GM12873 (cell line): ENCODE measurements around the gene PNLIPRP1.

ENCODE experiments used
- CTCF ChIP-seq: IDR thresholded peaks from 2 replicates; pipeline ENCODE4 v1.5.1; 2012; ENCODE audit warnings: low read depth, mild to moderate bottlenecking, moderate library complexity, low read length, control low read depth; ENCODE audit not compliant: insufficient read depth; ENCODE audit errors: missing control alignments

PNLIPRP1 gene

GRCh38 chr10:116590590-116591444, at the start of gene PNLIPRP1:
TSS of gene PNLIPRP1 (plus strand) at chr10:116590959. CDS start at chr10:116591130, 171 bp downstream.
- TF ChIP-seq CTCF: no peak

DNA sequence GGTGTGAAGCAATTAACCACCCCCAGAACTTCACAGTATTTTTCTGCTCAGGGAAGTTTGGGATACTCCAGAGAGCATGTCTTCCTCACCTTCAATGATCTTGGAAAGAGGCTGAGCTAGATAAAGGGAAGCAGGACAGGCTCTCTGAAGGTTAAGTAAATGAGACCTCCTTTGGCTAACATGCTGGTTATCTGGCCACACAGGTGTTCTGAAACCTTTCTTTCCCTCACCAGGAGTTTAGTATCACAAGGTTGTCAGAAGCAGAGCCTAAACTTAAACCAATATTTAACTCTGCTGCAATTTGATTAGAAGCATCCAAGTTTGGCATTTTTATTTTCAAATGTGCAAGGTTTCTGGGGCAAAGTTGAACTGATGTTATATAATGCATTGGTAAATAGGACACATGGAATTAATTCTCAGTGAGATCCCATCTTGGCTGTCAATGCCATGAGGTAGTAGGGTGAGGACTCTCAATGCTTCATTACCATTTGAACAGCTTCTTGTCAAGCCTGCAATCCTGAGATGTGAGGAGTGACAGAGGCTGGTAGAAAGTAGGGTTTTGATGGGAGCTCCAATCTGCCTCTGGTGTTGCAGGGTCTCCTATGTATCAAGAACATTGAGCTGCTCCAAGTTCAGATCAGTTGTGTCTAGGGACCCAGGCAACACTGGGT, 48.6 kb upstream of the PNLIPRP1 start:
- no peak for TF ChIP-seq CTCF

DNA sequence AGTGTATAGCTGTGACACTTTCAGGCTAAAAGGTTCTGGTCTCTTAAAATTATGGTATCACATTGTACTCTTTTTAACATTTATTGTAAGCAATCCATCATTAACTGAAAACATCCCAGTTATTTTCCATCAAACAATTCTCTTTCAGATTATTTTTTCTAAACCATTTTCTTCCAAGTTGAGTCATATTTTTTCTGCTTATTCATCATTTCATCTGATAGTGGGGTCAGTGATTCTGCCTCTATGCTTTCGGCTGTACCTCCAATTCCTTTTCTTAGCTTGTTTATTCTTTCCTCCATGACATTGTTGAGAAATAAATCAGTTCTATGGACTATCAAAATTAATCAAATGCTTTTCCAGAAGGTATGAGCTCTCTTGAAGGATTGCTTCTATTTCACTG, 45.6 kb upstream of the PNLIPRP1 start:
- no peak for TF ChIP-seq CTCF

- TF ChIP-seq CTCF: no peak
Observed at GRCh38 chr10:116545756-116546155, 45.0 kb upstream of the PNLIPRP1 start, which contains the start of gene PNLIP. TSS of gene PNLIP (plus strand) at chr10:116545931. CDS start at chr10:116546093, 162 bp downstream.

- TF ChIP-seq CTCF: no peak
Observed at GRCh38 chr10:116548301-116548700, 42.5 kb upstream of the PNLIPRP1 start.

- no peak for TF ChIP-seq CTCF
Observed at GRCh38 chr10:116553378-116553980, 37.3 kb upstream of the PNLIPRP1 start.

DNA sequence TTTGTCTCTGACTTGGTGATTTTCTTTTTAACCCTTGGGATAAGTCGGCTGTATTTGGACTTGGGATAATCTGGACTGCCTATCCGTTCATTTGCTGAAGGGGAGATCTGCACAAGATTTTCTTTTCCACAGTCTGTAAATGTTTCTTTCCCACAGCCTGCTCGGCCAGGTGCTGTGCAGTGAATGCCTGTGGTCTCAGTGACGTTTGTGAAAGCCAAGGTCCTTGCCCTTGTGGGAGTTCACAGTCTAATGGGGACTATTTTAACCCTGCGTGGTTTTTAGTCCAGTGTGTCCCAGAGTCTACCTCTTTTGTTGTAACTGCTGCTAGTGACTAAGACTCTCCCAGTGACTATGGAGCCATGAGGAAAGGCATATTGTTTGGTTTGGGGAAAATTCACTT, 36.1 kb upstream of the PNLIPRP1 start:
- TF ChIP-seq CTCF: no peak
